HepG2 (cell line): ENCODE data around the gene LMNTD1. TPM values are rescaled to one million over a fixed set of nuclear protein-coding genes. Genes with fewer than 3 reads are reported as not detected.

Source experiments
- AHR ChIP-seq: IDR thresholded peaks from 2 replicates; pipeline ENCODE4 v1.6.1; 2018; ENCODE audit warnings: missing genetic modification reagents, missing compliant biosample characterization
- ARID2 ChIP-seq: sonication (generic); formaldehyde crosslinking; IDR thresholded peaks from 2 replicates; pipeline ENCODE4 v1.8.1; 2022; ENCODE audit warnings: mild to moderate bottlenecking, missing genetic modification reagents, borderline replicate concordance
- CENPT ChIP-seq: sonication (generic); formaldehyde crosslinking; IDR thresholded peaks from 2 replicates; pipeline ENCODE4 v1.8.0; 2022; ENCODE audit warnings: low read depth, mild to moderate bottlenecking, moderate library complexity, missing genetic modification reagents
- CREB1 ChIP-seq, 2 experiments: fragments of 450-650 bp in 1 of 2; IDR thresholded peaks; 2 replicates each; pipeline ENCODE4 v1.6.1; 2016 to 2017; ENCODE audit warnings: control low read depth in 1 of 2, mild to moderate bottlenecking in 1 of 2, missing compliant biosample characterization in 1 of 2, missing genetic modification characterization in 1 of 2
- FOXK2 ChIP-seq: fragments of 450-650 bp; IDR thresholded peaks from 2 replicates; pipeline ENCODE4 v1.6.1; 2016
- GTF2F1 ChIP-seq: fragments of 150-350 bp; IDR thresholded peaks from 2 replicates; pipeline ENCODE4 v1.6.1; 2014; ENCODE audit warnings: low read length
- NR3C1 ChIP-seq: sonication (generic); formaldehyde crosslinking; IDR thresholded peaks from 2 replicates; pipeline ENCODE4 v1.4.0; 2020; ENCODE audit warnings: missing genetic modification reagents
- SOX5 ChIP-seq: IDR thresholded peaks from 2 replicates; pipeline ENCODE4 v1.6.1; 2016; ENCODE audit warnings: borderline replicate concordance
- TCF7 ChIP-seq: sonication (generic); IDR thresholded peaks from 2 replicates; pipeline ENCODE4 v1.6.1; 2016; ENCODE audit warnings: antibody characterized with exemption, low read depth
- ZBTB40 ChIP-seq, 2 experiments: fragments of 450-650 bp in 1 of 2; sonication (generic) in 1 of 2; formaldehyde crosslinking in 1 of 2; IDR thresholded peaks; 2 replicates each; pipeline versions ENCODE4 v1.6.1 to v1.8.0; 2016 to 2022; ENCODE audit warnings: antibody characterized with exemption in 1 of 2, mild to moderate bottlenecking in 1 of 2, missing genetic modification reagents in 1 of 2
- ZC3H4 ChIP-seq: sonication (generic); formaldehyde crosslinking; IDR thresholded peaks from 2 replicates; pipeline ENCODE4 v1.4.0; 2020; ENCODE audit warnings: missing genetic modification reagents, borderline replicate concordance
- ZNF280B ChIP-seq: sonication (generic); formaldehyde crosslinking; IDR thresholded peaks from 2 replicates; pipeline ENCODE4 v1.5.0; 2020; ENCODE audit warnings: missing genetic modification reagents, mild to moderate bottlenecking, borderline replicate concordance
- ZNF430 ChIP-seq: sonication (generic); formaldehyde crosslinking; IDR thresholded peaks from 2 replicates; pipeline ENCODE4 v1.9.0; 2021; ENCODE audit warnings: mild to moderate bottlenecking, missing genetic modification reagents
- ZNF451 ChIP-seq: sonication (generic); formaldehyde crosslinking; IDR thresholded peaks from 2 replicates; pipeline ENCODE4 v1.5.0; 2020; ENCODE audit warnings: mild to moderate bottlenecking, missing genetic modification reagents
- ZNF510 ChIP-seq: sonication (generic); formaldehyde crosslinking; IDR thresholded peaks from 2 replicates; pipeline ENCODE4 v1.4.0; 2020; ENCODE audit warnings: low read depth, mild to moderate bottlenecking, missing genetic modification reagents
- ZSCAN5A ChIP-seq: sonication (generic); formaldehyde crosslinking; IDR thresholded peaks from 2 replicates; pipeline ENCODE4 v1.8.0; 2022; ENCODE audit warnings: mild to moderate bottlenecking, missing genetic modification reagents, borderline replicate concordance
- polyA plus RNA-seq, 8 experiments: library from polyadenylated mRNA; depleted of rRNA in 3 of 8; stranded (reverse) in 7 of 8; unstranded in 1 of 8; fragments of >200 nt; fragmentation: Illumina TruSeq in 4 of 8; extraction: Trizol in 4 of 8; gene quantifications; 2 replicates each; pipeline versions ENCODE4 v1.2.1 to v1.2.3, GENCODE V29; 2011 to 2016; ENCODE audit warnings: low read depth in 4 of 8, missing spikeins in 1 of 8, mixed read lengths in 1 of 8; ENCODE audit not compliant: insufficient read depth in 1 of 8
- total RNA-seq, 5 experiments: library from RNA; depleted of rRNA; stranded (reverse); fragments of >200 nt; fragmentation: Illumina TruSeq; extraction: Trizol; gene quantifications; 2 replicates each; pipeline ENCODE4 v1.2.3, GENCODE V29; 2016; ENCODE audit warnings: low read depth in 1 of 5

Gene LMNTD1
- total and polyA plus RNA-seq, 2 of the 13 experiments (the other 11 are each of a cell fraction or from before 2014, with no cell fraction given) = not detected

GRCh38 chr12:25521625-25522256 lies 31.3 kb downstream of the LMNTD1 start (continued):
- TF ChIP-seq ZNF280B (CRISPR knock-in tag) = no peak
- TF ChIP-seq AHR (CRISPR knock-in tag) = no peak
- no peak for TF ChIP-seq ZNF430 (CRISPR knock-in tag)
- TF ChIP-seq ZBTB40 (IDR thresholded peaks at IDR 0.05) = no peak
- no peak for TF ChIP-seq ZBTB40 (CRISPR knock-in tag; IDR thresholded peaks at IDR 0.05)
- no peak for TF ChIP-seq NR3C1 (CRISPR knock-in tag)
- TF ChIP-seq SOX5 = peak; percentile 35; the same call in 1 of the 2 replicates
- TF ChIP-seq CENPT (CRISPR knock-in tag) = no peak
- TF ChIP-seq ZC3H4 (CRISPR knock-in tag) = no peak
- no peak for TF ChIP-seq ZNF451 (CRISPR knock-in tag)
- no peak for TF ChIP-seq ARID2 (CRISPR knock-in tag)
- TF ChIP-seq FOXK2 = no peak
- TF ChIP-seq TCF7 = no peak
- no peak for TF ChIP-seq CREB1 (IDR thresholded peaks at IDR 0.05)
- TF ChIP-seq CREB1 (CRISPR knock-in tag; IDR thresholded peaks at IDR 0.05) = 0 out of 2 replicates have a peak, but pooled peaks have one; percentile 18
- TF ChIP-seq ZNF510 (CRISPR knock-in tag) = no peak
- no peak for TF ChIP-seq ZSCAN5A (CRISPR knock-in tag)
- TF ChIP-seq GTF2F1 = no peak
